GDM1 (cell line): ENCODE data around the gene ENPP7.

Source experiments
- DNase-seq: peaks from one replicate; lab custom pipeline; 2025; lab: John Stamatoyannopoulos, UW

Gene ENPP7, protein sequence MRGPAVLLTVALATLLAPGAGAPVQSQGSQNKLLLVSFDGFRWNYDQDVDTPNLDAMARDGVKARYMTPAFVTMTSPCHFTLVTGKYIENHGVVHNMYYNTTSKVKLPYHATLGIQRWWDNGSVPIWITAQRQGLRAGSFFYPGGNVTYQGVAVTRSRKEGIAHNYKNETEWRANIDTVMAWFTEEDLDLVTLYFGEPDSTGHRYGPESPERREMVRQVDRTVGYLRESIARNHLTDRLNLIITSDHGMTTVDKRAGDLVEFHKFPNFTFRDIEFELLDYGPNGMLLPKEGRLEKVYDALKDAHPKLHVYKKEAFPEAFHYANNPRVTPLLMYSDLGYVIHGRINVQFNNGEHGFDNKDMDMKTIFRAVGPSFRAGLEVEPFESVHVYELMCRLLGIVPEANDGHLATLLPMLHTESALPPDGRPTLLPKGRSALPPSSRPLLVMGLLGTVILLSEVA

GRCh38 chr17:79730769-79731483 lies at the start of gene ENPP7:
ENPP7 (plus strand) TSS chr17:79730943; CDS start chr17:79731140, 197 bp downstream.
- DNase-seq: no peak

DNA sequence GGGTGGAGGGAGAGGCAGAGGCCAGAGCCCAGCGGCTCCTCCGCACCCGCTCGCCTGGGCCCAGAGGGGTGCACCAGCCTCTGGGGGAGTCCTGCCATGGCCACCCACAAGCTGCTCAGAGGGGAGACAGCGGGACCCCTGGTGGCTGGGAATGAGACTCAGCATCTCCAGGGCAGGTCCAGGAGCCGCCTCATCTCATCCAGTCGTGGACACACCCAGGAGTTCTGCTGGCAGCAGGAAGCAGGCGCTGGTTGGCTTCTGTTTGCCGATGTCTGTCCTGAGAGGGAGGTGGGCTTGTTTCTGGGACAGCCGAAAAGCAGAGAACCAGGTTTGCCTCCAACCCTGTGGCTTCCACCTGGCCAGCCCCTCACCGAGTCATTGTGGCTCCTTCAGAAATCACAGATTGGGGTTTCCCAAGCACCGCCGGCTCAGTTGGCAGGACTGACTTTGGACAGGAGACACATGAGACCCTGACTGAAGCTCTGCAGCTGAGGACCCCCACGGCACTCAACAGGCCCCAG lies 49.6 kb upstream of the ENPP7 start:
- no peak for DNase-seq

GRCh38 chr17:79681628-79682261 lies 49.0 kb upstream of the ENPP7 start:
- DNase-seq: no peak

- no peak for DNase-seq
These were observed 47.4 kb upstream of the ENPP7 start for GRCh38 chr17:79683365-79683764.

- DNase-seq: no peak
These were observed 46.4 kb upstream of the ENPP7 start for GRCh38 chr17:79684132-79684985.

DNA sequence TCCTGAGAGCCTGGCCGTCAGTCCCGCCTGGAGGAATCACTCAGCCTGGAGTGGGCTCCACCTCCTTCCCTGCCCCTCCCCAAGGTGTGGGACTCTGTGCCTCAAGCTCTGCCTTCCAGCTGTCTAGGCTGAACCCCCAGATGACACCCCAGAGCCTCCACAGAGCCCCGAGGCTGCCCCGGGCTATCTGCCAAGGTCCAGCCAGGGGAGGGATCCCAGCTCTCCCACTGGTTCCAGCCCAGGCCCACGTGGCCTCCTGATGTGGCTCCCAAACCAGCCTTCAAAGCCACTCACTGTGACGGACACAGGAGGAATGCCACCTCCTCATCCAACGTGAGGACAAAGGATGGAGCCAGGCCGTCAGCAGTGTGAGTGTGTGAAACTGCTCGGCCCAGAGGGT lies 45.6 kb upstream of the ENPP7 start:
- no peak for DNase-seq

- DNase-seq: no peak
These were observed 44.3 kb upstream of the ENPP7 start for GRCh38 chr17:79686476-79686875.

DNA sequence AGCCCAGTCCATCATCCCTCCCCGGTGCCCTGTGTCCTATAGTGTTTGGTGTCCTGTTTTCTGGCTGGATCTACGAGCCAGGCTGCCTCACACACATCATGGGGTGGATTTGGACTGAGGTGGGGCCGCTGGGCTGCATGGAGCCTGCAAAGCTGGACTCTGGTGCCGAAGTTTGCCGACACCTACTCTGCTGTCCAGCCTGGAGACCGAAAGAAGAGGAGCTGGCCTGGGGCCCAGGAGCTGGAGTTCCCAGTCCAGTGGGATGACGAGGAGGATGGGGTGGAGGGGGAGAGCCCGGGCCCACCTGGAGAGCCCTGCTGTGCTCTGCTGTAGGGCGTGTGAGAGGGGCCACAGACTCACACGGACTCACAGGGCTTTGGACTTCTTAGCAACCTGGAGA lies 40.3 kb upstream of the ENPP7 start:
- no peak for DNase-seq

DNA sequence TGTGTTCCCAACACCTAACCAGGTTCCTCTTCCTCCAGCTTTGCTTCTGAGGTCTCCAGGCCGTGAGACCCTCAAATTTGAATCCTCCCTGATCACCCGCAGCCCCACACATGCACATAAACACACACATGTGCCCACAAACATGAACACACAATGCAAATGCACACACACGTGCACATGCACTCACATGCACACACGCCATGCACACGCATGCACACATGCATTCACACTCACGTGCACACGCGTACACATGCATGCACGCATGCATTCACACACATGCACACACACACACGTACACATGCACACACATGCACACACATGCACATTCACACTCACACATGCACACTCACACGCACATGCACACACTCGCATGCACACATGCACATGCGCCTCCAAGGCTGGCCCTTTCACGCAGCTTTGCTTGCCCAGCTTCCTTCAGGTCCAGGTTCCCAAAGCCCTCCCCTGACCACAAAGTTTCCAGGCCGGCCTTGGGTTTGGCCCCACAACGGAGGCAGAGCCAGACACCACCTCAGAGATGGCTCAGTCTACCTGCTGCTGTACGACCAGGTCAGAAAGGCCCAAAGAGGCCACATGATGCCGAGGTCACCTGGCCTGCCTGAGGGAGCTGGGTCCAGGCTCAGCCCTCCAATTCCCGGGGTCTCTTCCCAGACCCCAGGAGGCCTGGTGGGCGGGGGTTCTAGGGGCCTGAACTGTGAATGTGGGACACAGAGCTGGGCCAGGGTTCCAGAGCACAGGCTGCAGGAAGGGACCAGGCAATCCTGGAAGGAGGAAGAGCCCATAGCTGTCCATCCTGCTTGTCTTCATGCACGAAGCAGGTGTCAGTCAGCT lies 39.5 kb upstream of the ENPP7 start:
- DNase-seq: no peak

DNA sequence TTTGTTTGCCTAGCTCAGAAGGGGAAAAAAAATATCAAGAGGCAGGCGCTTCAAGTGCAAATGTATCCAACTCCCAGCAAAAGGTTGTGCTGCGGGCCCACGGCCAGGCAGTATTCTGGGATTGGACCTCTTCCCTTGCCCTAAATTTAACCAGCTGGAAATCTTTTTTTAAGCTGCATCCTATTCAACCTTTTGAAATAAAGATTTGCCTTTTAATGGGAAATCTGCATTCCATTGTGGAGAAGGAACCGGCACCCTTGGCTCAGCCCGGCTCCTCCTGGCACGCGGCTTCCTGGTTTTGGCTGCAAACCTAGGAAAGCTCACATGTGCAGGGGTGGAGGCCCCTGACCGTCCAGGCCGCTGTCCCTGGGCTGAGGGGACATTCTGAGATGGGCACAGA lies 38.8 kb upstream of the ENPP7 start:
- DNase-seq: no peak

DNA sequence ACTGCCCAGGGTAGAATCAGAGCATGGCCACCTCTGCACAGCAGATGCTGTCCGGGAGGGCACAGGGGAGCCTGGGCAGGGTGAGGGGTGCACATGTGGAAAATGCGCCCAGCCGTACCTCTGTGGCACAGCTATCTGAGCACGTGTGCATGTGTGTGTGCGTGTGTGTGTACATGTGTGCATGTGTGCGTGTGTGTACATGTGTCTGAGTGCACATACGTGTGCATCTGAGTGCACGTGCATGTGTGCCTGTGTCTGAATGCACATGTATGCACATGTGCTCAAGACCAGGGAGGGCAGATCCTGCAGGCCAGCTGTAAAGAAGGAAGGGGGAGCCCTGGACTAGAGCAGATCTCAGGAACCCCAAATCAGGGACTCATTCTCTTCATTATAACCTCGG lies 37.3 kb upstream of the ENPP7 start:
- DNase-seq: no peak

DNA sequence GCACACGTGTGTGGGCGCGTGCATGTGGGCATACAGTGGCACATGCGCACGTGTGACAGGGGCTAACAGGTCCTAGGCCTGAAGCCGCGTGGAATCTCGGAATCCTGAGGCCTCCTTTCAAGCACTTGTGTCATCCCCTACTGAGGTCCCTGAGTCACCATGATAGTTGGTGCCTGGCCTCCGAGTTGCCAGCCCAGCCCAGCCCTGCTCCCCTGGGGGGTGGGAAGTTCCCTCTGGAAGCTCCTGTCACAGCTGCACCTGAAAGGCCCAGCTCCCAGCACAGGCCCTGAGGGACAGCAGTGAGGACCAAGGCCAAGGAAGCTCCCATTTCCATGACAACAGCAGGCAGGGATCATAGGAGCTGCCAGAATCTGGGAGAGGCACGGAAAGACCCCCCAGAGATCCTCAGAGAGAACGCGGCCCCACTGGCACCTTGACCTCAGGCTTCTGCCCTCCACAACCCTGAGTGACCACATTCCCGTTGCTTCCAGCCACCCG lies 35.4 kb upstream of the ENPP7 start:
- DNase-seq: no peak

DNA sequence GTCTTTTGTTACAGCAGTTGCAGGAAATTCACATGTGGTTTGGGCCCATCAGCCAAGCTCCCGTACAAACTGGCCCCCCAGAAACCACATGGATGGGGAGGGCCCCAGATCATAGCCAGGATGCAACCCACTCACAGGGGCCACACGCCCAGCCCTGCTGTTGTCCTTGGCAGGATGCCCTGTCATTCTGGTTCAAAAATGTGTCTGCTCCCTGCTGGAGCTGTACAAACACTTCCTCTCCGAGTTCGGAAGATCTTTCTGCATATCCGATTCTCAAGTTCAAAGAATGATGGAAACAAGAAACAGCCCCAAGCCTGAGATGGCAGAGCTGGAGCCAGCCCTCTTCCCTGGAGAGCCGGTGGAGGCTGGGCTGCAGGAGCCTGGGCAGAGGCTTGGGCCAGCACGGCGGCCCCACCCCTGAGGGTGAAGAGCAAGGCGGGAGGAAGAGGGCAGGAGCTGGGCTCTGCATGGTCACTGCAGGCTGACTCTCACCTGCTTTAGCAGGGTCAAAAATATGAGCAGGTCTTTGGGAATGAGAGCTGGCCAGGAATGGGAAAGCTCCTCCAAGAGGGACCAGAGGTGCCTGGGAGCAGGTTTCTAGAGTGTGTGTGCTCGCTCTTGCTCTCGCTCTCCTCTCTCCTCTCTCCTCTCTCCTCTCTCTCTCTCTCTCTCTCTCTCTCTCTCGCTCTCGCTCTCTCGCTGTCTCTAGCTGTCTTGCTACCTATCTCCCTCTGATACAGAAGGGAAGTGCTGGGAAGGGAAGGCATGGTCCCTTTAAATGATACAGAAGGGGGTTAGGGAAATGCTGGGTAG lies 34.7 kb upstream of the ENPP7 start:
- peak; percentile 70 for DNase-seq

DNA sequence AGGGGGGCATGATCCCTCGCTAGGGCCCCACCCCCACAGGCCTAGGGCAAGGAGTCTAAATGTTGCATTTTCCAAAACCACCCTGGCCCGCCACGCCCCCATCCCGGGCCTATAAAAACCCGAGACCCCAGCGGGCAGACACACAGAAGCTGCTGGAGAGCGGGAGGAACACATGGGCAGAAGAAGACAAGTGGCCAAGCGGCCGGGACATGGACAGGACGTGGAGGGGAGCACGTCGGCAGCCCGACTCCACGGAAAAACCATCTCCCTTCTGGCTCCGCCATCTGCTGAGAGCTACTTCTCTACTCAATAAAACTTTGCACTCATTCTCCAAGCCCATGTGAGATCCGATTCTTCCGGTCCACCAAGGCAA lies 34.1 kb upstream of the ENPP7 start:
- DNase-seq: no peak

DNA sequence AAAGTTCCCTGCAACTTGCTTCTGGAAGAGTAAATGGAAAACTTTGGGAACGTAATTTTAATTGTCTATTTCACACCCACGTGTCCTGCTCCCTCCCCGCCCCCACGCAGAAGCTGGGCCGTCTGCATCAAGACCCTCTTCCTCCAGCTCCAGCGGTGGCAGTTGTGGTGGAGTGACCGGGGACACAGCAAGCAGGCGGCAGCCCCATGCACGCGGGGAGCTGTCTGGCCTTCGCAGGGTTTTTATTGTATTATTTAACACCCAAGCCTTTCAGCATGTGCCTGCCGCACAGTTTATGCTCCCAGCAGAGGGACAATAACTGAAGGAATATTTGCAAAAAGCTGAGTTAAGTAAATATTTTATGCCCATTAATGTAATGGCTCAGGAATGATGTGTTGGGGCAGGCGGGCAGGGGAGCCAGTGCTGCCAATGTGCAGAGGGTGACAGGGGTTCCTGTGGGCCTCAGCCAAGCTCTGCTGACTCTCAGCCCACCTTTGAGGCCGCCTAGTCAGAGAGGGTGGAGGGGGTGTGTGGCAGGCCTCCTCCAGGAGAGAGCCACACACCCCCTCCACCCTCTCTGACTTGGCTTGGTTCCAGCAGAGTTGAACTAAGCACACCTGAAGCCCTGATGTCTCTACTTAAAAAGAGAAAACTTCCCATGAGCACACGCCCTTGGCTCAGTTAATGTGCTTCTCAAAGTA lies 32.4 kb upstream of the ENPP7 start:
- DNase-seq: no peak

GRCh38 chr17:79699386-79700036 lies 31.2 kb upstream of the ENPP7 start:
- no peak for DNase-seq

DNA sequence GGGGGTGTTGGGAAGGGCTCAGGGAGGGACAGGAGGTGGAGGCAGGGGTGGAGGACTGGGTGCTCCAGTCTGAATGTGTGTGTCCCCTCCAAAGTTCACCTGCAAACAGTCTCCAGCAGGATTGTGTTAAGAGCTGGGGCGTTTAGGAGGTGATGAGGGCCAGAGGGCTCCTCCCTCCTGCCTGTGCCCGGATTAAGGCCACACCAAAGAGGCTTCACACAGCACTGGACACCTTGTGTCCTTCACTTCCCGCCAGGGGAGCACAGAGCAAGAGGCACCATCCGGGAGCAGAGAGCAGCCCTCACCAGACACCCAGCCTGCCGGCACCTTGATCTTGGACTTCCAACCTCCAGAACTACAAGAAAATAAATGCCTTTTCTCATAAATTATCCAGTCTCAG lies 30.2 kb upstream of the ENPP7 start:
- DNase-seq: no peak

GRCh38 chr17:79702034-79702433 lies 28.7 kb upstream of the ENPP7 start:
- no peak for DNase-seq
